VCaP (cell line): ENCODE data around the gene MYCBP.

Experiments used
- H3K27ac ChIP-seq: fragments of 450-650 bp; 2 replicates; pipeline ENCODE4 v1.5.1; 2017
- TF ChIP-seq, protein P1 (sequence below): fragments of 450-650 bp; conservative IDR thresholded peaks from 2 replicates; pipeline ENCODE4 v1.5.1; 2017; ENCODE audit warnings: mild to moderate bottlenecking, moderate library complexity

The MYCBP gene

DNA sequence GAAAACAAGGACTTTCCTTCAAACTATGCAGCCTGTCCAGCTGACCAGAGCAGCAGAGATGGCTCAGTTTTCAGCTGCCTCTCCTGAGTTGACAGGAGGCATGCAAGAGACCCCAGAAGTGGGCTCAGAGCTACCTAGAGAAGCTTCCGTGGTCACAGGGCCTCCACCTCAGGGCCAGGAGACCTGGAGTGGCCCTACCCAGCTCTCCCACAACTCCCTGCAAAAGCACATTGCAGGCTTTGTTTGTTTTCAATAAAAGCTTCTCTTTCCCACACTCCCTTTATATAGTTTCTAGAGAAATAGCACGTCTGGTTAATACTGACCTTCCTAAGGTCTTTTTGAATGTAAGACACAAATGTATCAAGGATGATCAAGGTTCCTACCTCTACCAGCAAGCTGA, 53.6 kb downstream of the MYCBP start:
- TF ChIP-seq, protein P1, sequence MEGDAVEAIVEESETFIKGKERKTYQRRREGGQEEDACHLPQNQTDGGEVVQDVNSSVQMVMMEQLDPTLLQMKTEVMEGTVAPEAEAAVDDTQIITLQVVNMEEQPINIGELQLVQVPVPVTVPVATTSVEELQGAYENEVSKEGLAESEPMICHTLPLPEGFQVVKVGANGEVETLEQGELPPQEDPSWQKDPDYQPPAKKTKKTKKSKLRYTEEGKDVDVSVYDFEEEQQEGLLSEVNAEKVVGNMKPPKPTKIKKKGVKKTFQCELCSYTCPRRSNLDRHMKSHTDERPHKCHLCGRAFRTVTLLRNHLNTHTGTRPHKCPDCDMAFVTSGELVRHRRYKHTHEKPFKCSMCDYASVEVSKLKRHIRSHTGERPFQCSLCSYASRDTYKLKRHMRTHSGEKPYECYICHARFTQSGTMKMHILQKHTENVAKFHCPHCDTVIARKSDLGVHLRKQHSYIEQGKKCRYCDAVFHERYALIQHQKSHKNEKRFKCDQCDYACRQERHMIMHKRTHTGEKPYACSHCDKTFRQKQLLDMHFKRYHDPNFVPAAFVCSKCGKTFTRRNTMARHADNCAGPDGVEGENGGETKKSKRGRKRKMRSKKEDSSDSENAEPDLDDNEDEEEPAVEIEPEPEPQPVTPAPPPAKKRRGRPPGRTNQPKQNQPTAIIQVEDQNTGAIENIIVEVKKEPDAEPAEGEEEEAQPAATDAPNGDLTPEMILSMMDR, result no peak
- no peak overlapping the region for H3K27ac ChIP-seq

DNA sequence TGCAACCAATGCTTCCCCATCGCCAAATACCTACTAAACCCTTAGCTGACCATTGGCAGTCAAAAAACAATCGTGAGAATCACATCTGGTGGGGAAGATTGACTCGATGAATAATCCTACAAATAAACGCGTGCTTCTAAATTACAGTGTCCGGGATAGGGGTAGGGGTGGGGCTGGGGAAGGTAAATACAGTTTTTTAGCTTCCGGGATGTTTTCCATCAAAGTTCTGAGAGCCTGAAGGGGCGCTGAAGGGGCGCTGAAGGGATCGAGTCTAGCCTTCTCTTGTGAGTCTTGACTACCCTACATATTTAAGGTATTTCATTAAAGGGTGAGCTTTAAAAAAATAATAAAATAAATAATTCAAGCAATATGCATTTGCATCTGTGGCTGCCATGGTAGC, 54.1 kb downstream of the MYCBP start:
- H3K27ac ChIP-seq, result no peak overlapping the region
- TF ChIP-seq, protein P1, result no peak

DNA sequence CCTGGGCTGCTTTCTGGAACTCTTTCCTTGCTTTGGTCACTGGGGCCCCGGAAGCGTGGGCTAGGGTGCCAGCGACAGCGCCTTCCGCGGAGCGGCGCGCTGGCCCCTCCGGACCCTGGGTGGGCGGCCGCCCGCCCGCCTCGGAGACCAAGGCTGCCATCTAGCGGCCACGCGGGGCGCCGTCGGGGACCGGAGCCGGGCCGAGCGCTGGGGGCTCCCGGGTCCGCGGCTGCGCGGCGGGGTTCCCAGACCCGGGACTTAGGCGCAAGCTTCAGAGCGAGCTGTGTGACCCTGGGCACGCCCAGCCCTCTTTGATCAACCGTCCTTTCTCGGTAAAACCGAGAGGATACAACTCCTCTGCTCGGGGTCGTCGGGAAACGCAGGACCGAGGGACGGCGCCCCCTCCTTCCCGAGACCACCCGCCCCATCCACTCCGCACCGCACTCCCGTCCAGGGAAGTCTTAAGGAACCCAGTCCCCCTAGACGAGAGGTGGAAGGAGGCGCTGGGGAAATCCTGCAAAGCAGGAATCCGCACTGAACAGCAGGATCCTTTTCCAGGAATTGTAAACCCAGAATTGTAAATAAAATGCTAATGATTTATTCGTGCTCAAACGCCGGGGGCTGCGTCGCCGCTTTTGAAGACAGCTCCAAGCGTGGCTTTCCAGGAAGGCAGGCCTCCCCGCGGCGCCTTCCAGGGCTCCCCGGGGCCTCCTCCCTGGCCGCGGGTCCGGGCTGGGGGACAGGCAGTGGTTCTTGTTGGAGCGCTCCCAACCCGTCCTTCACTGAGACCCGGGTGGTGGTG, 54.8 kb downstream of the MYCBP start:
- TF ChIP-seq, protein P1, result peak; percentile 95
- peak overlapping the region; percentile 9; the same call in 1 of the 2 replicates for H3K27ac ChIP-seq

- TF ChIP-seq, protein P1, result no peak
- H3K27ac ChIP-seq, result no peak overlapping the region; the same call in 1 of the 2 replicates
These were observed 55.6 kb downstream of the MYCBP start for GRCh38 chr1:38817267-38818174.

GRCh38 chr1:38815903-38816627, 57.1 kb downstream of the MYCBP start:
- no peak overlapping the region for H3K27ac ChIP-seq
- TF ChIP-seq, protein P1, result no peak

DNA sequence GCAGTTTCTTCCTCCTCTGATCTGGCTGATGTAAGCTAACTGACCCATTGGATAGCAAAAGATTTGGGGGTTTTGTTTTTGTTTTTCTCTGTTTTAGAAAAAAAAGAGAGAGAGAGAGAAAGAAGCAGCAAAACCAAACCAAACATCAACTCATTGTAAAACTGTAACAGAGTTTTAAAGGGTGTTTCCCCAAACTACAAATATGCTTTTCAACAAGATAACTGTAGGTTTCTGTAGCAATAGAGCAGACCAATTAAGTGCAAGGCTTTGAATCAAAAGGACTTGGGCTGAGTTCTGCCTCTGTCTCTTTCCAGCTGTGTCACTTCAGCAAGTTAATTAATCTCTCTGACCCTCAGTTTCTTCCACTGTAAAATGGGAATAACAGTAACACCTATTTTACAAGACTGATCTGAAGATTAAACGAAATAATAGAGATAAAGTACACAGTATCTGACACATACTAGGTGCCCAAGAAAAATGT, 58.1 kb downstream of the MYCBP start:
- no peak overlapping the region for H3K27ac ChIP-seq
- TF ChIP-seq, protein P1, result no peak
